Chondrocyte (in vitro differentiated cells): ENCODE results near the gene SEMA5A. TPM values are rescaled to one million over a fixed set of nuclear protein-coding genes. Genes with fewer than 3 reads are reported as not detected.

ENCODE experiments used
- DNase-seq: peaks from one replicate; pipeline ENCODE4 v3.0.0; 2021; ENCODE audit warnings: mixed read lengths, low spot score
- H3K27ac Mint-ChIP-seq: one replicate; pipeline ENCODE4 v1.8.0; 2021; ENCODE audit warnings: mild to moderate bottlenecking, moderate library complexity, mixed read lengths; ENCODE audit not compliant: unreplicated experiment
- H3K27me3 Mint-ChIP-seq: 2 replicates; pipeline ENCODE4 v1.8.0; 2021; ENCODE audit warnings: low read depth, mixed read lengths
- H3K36me3 Mint-ChIP-seq: 2 replicates; pipeline ENCODE4 v1.8.0; 2021; ENCODE audit warnings: low read depth, mixed read lengths
- H3K4me1 Mint-ChIP-seq: 2 replicates; pipeline ENCODE4 v1.8.0; 2021; ENCODE audit warnings: low read depth, mild to moderate bottlenecking, mixed read lengths
- H3K4me3 Mint-ChIP-seq: one replicate; pipeline ENCODE4 v1.8.0; 2021; ENCODE audit warnings: mild to moderate bottlenecking, moderate library complexity, mixed read lengths; ENCODE audit not compliant: unreplicated experiment
- H3K9me3 Mint-ChIP-seq: 2 replicates; pipeline ENCODE4 v1.8.0; 2021; ENCODE audit warnings: low read depth, mixed read lengths
- total RNA-seq: library from RNA; stranded (reverse); gene quantifications from 3 replicates; pipeline ENCODE4 v1.2.1, GENCODE V29; 2021
- TF ChIP-seq, protein P1 (sequence below): fragments of 200-600 bp; sonication (generic); IDR thresholded peaks from 2 replicates; pipeline ENCODE4 v1.5.0; 2021; ENCODE audit warnings: antibody characterized with exemption, mild to moderate bottlenecking, moderate library complexity

Gene SEMA5A
- total RNA-seq, 1 donor from 2014 or later: 249 TPM

DNA sequence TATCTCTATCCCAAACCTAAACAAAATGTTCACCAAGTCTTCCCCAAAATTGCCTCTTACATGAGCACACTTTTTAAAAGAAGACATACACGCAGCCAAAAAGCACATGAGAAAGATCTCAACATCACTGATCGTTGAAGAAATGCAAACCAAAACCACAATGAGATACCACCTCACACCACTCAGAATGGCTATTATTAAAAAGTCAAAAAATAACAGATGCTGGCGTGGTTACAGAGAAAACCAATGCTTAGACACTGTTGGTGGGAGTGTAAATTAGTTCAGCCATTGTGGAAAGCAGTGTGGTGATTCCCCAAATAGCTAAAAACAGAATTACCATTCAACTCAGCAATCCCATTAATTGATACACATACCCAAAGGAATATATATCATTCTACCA, 83.8 kb downstream of the SEMA5A start:
- peaks cover 25% of the 10 kb centered on the region for H3K4me1 Mint-ChIP-seq
- H3K27ac Mint-ChIP-seq: no peak overlapping the region
- H3K4me3 Mint-ChIP-seq: no peak overlapping the region
- TF ChIP-seq, protein P1, sequence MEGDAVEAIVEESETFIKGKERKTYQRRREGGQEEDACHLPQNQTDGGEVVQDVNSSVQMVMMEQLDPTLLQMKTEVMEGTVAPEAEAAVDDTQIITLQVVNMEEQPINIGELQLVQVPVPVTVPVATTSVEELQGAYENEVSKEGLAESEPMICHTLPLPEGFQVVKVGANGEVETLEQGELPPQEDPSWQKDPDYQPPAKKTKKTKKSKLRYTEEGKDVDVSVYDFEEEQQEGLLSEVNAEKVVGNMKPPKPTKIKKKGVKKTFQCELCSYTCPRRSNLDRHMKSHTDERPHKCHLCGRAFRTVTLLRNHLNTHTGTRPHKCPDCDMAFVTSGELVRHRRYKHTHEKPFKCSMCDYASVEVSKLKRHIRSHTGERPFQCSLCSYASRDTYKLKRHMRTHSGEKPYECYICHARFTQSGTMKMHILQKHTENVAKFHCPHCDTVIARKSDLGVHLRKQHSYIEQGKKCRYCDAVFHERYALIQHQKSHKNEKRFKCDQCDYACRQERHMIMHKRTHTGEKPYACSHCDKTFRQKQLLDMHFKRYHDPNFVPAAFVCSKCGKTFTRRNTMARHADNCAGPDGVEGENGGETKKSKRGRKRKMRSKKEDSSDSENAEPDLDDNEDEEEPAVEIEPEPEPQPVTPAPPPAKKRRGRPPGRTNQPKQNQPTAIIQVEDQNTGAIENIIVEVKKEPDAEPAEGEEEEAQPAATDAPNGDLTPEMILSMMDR: no peak
- peaks cover 9% of the 10 kb centered on the region for H3K36me3 Mint-ChIP-seq
- H3K9me3 Mint-ChIP-seq: no peaks in the 10 kb centered on the region
- H3K27me3 Mint-ChIP-seq: no peaks in the 10 kb centered on the region
- DNase-seq: no peak

DNA sequence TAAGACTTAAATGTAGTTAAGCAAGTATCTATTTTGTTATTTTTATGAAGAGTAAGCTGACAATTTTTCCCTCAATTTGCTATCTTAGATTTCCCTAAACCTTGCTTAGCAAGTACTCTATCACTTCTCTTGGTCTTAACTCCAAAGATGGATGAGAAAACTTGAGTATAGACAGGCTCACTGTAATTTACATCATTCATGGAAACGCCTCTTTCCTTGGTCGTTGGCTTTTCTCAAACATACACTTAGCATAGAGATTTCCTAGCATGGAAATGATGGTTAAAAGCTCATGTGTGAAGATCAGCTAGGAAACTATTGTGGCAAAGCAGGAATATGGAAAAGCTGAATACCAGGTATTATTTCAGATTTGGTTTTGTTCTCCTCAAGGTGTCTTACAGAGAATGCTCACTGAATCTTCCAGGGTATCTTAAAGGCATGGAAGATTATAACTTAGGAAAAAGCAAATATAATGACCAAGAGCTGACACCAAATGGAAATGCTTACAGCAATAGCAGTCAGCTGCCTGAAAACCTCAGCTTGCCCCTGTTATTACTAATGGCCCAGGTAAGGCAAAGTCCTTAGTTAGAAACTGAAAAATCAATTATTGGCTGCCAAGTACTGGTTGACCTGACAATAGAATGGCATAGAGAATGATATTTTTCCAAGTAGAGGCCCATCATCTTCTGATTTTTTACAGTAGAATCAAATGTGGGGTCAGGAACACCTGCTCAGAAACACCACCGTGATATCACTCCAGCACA, 84.8 kb downstream of the SEMA5A start:
- no peak overlapping the region for H3K4me3 Mint-ChIP-seq
- H3K36me3 Mint-ChIP-seq: peaks cover 7% of the 10 kb centered on the region
- H3K27ac Mint-ChIP-seq: no peak overlapping the region
- peaks cover 26% of the 10 kb centered on the region for H3K4me1 Mint-ChIP-seq
- H3K27me3 Mint-ChIP-seq: no peaks in the 10 kb centered on the region
- no peak for DNase-seq
- no peaks in the 10 kb centered on the region for H3K9me3 Mint-ChIP-seq
- TF ChIP-seq, protein P1: no peak

DNA sequence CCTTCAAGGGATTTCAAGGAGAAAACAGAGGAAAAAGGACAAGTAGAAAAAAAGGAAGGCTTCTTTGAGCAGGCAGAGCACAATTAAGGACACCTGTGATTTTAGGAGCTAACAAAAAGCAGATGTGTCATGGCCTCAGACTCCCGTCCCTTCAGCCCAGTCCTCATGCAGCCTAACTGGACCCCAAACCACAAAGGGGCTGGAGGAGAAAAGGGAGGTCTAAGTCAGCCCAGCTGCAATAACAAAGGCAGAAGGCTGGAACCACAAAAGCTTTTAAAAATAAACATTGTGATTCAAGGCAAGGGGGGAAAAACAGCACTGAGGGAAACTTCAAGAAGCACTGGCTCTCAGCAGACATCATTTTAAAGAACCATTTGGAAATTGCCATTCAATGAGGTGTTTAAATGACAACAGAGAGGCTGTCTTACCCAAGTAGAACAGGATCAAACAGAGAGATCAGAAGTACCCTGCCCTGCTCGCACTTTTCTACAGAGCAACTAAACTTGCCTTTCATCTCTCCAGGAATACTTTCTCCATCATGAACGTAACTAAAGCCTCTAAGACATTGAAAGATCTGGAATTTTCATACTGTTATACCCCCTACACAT, 89.3 kb downstream of the SEMA5A start:
- H3K9me3 Mint-ChIP-seq: no peaks in the 10 kb centered on the region
- no peak for DNase-seq
- peaks cover 39% of the 10 kb centered on the region for H3K4me1 Mint-ChIP-seq
- peak overlapping the region; percentile 41 for H3K4me3 Mint-ChIP-seq
- H3K36me3 Mint-ChIP-seq: peaks cover 10% of the 10 kb centered on the region
- H3K27ac Mint-ChIP-seq: peak overlapping the region; percentile 76
- TF ChIP-seq, protein P1: no peak
- no peaks in the 10 kb centered on the region for H3K27me3 Mint-ChIP-seq

DNA sequence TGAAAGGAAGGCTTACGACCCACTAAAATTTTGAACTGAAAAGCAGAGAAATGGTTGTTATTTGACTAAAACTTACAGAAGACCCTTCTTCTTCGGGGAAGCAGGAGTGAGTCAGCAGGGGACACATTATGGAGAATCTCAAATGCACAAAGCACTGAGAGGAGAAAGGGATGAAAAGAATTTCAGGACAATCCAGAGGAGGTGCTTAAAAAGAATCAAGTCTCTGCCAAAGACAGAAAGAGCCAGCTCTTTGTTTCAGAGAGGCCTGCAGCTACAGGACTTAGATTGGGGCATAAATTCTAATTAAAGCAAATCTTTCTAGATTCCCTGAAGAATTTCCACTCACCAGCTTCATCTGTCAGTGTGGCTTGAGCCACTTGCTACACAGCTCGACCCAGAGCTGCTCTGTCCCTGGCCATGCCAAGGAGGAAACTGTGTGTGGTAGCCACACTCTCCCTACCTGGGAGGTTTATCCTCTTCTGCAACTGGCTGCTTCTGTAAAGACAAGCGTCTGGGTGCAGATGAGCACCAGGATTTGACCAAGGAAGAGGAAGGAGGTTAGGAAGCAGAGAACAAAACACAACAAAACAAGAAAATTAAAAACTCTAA, 89.9 kb downstream of the SEMA5A start:
- peaks cover 39% of the 10 kb centered on the region for H3K4me1 Mint-ChIP-seq
- peaks cover 12% of the 10 kb centered on the region for H3K36me3 Mint-ChIP-seq
- no peaks in the 10 kb centered on the region for H3K9me3 Mint-ChIP-seq
- no peak for DNase-seq
- TF ChIP-seq, protein P1: no peak
- peak overlapping the region; percentile 41 for H3K4me3 Mint-ChIP-seq
- peak overlapping the region; percentile 76 for H3K27ac Mint-ChIP-seq
- no peaks in the 10 kb centered on the region for H3K27me3 Mint-ChIP-seq

DNA sequence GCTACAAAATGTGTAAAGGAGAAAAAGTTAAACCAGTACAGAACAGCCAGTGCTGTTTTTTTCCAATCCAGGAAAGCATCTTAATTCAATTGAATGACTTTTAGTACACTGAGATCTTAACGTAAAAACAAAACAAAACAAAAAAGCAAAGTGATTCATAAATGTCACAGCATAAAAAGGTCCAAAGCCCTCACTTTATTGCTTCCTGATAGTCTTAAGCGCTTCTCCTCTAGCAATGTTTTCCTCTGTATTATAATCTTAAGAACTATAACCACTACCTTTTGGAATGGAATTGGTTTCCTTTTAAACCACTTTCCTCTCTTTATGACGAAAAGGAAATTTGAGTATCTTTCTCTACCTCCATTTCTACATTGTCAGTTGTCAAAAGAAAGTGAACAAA, 91.4 kb downstream of the SEMA5A start:
- Mint-ChIP-seq H3K9me3 (no peaks in the 10 kb centered on the region), H3K4me1 (peaks cover 39% of the 10 kb centered on the region), H3K27me3 (no peaks in the 10 kb centered on the region), H3K36me3 (peaks cover 14% of the 10 kb centered on the region), H3K27ac (no peak overlapping the region), H3K4me3 (no peak overlapping the region)
- TF ChIP-seq, protein P1: no peak
- DNase-seq: no peak
